HG03469 (cell line): ENCODE data around the gene PLTP.
"Not testable (repeated sequence)": the region's sequence is repeated elsewhere in the genome, so short reads cannot be mapped to it uniquely, and the experiment has no call there.

Experiments used
- ATAC-seq: cut with Tn5 transposase; IDR thresholded peaks from one replicate; pipeline ENCODE4 v1.9.1; 2021; ENCODE audit warnings: mild to moderate bottlenecking, moderate library complexity, moderate number of reproducible peaks; ENCODE audit not compliant: unreplicated experiment

Gene PLTP

DNA sequence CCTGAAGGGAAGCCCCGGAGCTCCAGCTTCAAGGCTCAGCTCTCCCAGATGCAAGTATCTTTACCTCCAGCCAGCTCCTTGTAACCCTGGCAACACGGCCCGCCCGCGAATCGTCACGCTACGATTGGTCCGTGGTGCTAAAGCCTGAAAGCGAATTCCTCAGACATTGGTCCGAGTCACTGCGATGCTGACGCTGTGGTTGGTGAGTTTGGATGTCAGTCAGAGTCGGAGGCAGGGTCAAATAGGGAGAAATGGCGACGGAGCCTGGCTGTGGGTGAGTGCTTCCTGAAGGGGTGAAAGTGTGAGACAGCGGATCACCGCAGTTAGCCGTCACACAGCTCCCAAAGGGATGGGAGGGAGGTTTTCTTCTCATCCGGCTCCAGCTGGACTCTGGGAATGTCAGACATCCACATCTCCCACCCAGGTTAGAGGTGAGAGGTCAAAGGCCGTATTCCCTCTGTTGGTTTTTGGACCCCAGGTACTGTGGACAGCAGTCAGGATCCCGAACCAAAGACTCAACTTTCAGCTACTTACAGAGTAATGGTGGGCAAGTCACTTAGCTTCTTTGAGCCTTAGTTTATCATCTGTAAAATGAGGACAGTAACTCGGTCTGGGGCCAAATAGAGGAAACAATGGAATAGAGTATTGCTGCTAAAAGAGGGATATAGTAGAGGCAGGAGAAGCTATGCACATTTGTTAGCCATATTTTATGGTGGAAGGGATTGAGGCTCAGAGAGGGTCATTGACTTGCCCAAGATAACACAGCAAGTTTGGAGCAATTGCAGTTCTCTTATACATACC lies 30.8 kb downstream of the PLTP start, which contains the start of gene ZSWIM1:
Gene ZSWIM1, plus strand, starts transcription at position 240 of the 801 bp plus-strand sequence. CDS start 1,366 bp downstream, outside the sequence.
- peak; percentile 90 for ATAC-seq

DNA sequence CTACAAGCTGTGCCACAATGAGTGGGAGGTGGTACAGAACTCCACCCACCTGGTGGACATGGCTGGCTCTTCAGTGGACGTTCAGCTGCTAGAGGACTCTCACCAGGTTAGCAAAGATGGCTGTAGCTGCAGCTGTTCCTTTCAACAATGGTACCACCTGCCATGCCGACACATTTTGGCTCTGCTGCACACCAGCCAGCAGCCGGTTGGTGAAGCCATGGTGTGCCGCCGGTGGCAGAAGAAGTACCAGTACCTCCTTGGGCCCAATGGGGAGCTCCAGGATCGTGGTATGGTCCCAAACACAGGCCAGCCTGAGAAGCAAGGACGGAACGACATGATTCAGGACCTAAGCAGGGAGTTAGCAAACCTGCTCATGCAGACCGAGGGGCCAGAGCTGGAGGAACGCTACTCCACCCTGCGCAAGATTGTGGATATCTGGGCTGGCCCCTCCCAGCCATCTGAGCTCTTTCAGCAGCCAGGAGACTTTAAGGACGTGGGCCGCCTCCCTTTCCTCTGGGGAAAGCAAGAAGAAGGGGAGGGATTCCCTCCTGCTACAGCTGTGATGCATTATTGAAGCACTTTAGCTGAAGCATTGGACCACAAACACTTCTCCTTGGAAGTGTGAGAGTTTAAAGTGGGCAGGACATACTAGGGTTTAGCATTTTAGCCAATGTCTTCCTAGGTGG lies 33.7 kb downstream of the PLTP start:
- ATAC-seq = no peak

DNA sequence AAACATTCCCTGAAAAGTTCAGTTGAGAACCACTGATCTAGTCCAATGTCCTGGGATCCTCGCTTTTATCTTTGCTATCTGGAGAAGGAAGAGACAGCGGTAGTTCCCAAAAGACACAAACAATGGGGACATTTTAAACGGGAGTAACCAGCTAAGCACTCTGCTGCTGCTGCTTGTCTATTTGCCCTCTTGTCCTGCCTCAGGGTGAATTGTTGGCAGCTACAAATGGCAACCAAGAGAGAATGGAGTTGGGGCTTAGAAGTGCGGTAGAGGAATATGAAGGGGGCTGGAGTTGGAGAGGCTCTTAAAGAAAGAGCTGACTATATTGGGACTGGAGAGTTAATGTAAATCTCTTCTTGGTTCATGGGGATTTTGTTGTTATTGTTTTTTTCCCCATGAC lies 37.4 kb downstream of the PLTP start:
- ATAC-seq = no peak

DNA sequence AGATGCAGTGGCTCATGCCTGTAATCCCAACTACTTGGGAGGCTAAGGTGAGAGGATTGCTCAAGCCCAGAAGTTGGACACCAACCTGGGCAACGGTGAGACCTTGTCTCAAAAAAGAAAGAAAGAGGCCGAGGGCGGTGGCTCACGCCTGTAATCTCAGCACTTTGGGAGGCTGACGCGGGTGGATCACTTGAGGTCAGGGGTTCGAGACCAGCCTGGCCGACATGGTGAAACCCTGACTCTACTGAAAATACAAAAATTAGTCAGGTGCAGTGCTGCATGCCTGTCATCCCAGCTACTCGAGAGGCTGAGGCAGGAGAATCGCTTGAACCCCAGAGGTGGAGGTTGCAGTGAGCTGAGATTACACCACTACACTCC lies 37.9 kb downstream of the PLTP start:
- not testable (repeated sequence) for ATAC-seq

DNA sequence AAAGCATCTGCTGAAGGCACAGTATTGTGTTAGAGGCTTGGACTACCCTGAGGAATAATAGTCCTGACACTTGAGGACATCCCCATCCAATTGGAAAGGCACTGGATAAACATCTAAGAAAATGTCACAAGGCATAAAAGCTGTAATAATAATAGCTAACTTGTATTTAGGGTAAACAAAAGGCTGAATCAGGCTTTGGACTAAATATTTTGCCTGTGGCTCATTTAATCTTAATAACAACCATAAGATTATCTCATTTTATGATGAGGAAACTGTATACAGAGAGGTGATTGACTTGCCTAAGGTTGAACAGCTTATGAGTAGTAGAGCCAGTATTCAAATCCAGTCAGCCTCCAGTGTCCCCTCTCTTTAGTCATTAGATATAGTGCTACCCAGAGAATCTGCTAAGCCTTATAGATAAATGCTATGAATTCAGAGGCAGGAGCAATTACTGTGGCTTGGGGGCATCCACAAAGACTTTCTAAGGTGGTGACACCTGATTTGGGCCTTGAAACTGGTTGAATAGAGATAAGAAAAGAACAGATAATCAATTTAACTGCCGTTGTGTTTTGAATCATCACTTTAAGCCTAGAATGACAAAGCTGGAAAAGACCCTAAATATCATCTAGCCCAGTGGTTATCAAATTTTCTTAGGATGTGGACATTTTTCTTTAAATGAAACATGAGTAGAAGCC lies 38.4 kb downstream of the PLTP start:
- no peak for ATAC-seq

DNA sequence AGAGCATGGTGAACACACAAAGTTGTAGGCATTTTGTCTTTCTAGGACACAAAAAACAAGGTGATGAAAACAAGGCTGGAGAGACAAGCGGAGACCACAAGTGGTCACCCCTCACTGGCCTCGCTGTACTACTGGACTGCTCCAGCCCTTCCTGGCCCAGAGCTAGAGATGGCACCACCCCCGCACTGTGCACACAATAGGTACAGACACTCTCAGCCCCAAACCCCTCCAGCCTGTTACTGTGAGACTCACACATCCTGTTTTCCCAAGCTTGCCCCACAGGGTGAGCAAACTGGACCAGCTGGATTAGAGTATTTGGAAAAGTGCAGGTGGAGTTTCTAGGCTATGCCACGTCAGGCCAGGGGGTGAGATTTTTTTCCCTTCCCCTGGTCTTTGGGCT lies 39.3 kb downstream of the PLTP start:
- no peak for ATAC-seq

DNA sequence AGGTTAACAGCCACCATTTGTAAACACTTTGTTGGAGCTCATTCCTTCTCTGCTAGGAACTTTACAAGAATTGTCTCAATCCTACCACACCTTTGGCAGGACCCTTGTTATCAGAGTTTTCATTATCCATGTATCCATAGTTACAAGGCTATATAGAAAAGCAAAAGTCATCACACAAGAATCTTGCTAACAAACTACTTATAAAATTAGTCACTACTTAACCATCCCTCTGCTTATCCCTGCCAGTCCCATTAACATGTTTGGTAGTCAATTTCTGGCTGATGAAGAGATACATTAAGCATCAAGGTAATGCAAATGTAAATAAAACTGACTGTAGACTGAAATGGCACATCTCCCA lies 44.2 kb downstream of the PLTP start:
- no peak for ATAC-seq

DNA sequence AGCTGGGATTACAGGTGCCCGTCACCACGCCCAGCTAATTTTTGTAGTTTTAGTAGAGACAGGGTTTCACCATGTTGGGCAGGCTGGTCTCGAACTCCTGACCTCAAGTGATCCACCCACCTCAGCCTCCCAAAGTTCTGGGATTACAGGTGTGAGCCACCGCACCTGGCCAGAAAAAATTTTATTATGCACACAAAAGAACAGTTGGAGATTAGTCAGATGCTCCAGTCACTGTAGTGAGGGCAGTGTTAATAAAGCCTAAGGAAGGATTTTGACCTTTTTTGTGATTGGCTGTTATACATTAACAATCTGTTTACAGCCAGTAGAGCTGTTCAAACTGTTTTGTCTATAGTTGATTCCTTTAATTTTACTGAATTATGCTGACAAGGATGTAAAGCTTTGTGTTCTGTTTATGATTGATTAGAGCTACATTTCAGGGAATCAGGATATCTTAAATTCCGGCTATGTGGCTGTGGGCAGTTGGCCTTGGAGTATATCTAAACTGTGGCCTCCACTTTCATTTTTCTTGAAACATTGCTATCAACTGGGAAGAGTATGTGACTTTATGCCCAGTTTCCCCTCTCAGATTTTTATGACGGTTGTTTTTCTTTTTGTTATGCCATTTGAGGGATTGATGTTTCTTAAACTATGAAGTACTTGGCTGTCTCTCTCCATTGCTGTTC lies 44.7 kb downstream of the PLTP start:
- ATAC-seq = no peak

DNA sequence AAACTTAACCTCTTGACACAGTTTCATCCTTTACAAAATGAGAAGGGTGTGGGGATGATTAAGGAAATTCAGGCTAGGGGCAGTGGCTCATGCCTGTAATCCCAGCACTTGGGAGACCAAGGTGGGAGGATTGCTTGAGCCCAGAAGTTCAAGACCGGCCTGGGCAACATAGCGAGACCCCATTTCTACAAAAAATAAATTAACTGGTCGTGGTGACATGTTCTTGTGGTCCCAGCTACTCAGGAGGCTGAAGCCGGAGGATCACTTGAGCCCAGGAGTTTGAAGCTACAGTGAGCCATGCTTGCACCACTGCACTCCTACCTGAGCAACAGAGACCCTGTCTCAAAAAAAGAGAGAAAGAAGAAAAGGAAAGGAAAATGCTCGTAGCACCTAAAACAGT lies 45.5 kb downstream of the PLTP start:
- ATAC-seq = no peak

DNA sequence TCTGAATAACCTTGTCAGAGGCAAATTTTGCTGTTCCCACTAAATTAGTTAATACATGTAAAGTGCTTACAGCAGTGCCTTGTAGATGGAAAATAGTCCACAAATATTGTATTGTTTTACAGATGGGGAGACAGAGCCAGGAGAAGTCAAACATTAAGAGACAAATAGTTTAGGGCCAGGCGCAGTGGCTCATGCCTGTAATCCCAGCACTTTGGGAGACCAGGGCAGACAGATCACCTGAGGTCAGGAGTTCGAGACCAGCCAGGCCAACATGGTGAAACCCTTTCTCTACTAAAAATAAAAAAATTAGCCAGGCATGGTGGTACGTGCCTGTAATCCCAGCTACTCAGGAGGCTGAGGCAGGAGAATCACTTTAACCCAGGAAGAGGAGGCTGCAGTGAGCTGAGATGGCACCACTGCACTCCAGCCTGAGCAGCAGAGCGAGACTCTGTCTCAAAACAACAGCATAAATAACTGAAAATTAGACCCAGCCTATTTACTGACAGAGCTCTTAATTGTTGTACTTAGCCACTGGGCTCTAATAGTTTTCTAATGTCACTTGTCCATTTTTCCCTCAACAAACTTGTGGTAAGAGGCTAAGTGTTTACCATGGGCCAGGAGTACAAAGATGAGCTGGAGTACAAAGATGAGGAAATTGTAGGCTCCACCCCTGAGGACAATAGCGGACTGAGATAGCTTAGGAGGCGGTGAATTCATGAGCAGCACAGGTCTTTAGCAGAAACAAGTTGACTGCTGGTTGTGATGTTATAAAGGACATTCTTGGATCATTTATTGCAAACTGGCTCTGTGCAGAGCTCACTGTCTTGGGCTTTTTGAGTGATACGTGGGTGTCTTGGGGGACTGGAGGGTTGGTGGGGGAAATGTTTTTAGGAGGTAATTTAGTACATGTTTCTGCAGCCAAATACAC lies 48.1 kb downstream of the PLTP start:
- ATAC-seq = no peak

DNA sequence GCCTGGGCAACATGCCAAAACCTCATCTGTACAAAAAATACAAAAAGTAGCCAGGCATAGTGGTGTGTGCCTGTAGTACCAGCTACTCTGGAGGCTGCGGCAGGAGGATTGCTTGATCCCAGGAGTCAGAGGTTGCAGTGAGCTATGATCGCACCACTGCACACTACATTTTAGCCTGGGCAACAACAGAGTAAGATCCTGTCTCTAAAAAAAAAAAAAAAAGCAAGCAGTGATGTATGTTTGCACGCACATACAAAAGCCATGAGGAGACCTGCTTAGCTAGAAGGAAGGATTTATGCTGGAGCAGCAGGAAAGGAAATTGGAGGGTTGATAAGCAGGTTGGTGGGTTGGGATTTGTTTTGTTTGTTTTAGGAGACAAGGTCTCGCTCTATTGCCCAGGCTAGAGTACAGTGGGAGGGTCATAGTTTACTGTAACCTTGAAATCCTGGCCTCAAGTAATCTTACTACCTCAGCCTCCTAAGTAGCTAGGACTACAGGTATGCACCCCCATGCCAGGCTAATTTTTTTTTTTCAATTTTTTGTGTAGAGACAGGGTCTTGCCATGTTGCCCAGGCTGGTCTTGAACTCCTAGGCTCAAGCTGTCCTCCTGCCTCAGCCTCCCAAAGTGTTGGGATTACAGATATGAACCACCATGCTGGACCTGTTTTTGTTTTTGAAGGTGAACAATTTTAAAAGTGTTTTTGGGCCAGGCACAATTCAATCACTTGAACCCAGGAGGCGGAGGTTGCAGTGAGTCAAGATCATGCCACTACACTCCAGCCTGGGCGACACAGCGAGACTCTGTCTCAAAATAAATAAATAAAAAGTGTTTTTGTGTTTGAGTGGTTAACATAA lies 50.5 kb downstream of the PLTP start:
- ATAC-seq = no peak

DNA sequence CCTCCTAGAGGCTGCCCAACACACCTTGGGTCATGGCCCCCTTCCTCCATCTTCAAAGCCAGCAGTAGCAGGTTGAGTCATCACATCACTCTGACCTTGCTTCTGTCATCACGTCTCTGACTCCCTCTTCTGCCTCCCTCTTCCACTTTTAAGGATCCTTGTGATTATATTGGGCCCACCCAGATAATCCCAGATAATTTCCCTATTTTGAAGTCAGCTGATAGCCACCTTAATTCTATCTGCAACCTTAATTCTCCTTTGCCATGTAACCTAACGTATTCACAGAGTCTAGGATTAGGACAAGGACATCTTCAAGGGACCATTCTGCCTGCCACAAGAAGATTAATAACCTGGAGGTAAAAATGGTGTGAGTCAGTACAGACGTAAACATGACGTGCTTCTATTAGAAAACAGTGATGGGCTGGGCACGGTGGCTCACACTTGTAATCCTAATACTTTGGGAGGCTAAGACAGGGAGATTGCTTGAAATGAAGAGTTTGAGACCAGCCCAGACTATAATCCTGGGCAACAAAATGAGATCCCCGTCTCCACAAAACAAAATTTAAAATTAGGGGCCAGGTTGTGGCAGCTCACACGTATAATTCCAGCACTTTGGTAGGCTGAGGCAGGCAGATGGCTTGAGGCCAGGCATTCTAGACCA lies 51.3 kb downstream of the PLTP start:
- no peak for ATAC-seq

DNA sequence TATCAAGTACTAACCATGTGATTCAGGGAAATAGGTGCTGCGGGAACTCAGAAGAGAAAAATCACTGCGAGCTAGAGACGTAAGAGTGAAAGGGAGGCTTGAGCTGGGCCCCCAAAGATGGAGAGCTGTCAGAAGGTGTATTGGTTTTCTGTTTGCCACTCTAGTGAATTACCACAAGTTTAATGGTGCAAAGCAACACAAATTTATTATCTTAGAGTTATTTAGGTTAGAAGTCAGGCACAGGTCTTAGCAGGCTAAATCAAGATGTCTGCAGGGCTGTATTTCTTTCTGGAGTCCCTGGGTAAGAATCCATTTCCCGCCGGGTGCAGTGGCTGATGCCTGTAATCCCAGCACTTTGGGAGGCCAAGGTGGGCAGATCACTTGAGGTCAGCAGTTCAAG lies 52.0 kb downstream of the PLTP start:
- no peak for ATAC-seq

DNA sequence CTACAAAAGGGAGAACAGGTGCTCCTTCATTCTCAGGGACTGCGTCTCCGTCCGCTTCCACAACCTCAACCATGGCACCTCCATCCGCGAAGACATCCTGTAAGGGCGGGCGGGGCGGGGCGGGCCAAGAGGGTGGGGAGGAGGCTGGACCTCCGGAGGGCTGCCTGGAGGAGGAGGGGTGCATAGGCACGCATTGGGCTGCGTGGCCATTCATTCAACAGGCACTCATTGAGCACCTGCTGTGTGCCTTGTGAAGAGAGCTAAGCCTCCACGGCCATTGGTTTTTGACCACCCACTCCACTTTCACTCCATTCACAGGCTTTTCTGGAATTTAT lies 54.1 kb downstream of the PLTP start:
- no peak for ATAC-seq

DNA sequence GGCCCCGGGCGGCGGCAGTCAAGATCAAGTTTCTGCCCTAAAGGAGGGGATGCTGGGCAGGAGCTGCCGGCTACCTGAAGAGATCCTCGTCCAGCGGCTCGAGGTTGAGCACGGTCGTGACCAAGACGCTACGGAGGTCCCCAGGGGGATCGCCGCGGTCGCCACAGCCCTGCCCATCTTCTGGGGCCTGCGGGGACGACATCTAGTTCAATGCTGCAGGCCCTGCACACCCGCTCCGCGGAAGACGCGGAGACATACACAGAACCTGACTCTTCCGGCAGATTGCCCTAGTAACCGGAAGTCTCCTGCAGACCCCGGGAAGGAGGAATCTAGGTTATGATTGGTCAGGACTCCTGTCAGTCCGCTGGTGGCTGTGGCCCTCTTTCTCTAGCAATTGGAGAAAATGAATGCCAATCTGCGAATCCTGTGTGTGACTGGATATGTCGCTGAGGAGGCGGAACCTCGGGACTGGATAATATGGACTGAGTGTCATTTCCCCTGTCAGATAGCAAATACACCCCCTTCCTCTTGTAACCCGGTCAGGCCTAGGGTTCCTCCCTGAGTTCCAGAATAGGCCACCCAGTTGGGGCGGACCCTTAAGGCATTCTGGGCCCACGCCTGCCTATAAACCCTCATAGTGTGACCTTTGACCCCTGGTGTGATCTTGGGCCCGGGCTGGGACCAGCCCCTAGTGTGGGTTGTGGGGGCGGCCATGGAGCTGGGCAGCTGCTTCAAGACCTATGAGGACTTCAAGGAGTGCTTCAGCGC lies 54.7 kb downstream of the PLTP start, which contains the start of the genes ACOT8 and ZSWIM3:
Gene ACOT8, minus strand, starts transcription at position 279 of the 768 bp plus-strand sequence. Its CDS starts 77 bp downstream, at position 202.
Gene ZSWIM3, plus strand, starts transcription at position 501 of the 768 bp plus-strand sequence. Its CDS starts 212 bp downstream, at position 713.
- peak; percentile 95 for ATAC-seq

DNA sequence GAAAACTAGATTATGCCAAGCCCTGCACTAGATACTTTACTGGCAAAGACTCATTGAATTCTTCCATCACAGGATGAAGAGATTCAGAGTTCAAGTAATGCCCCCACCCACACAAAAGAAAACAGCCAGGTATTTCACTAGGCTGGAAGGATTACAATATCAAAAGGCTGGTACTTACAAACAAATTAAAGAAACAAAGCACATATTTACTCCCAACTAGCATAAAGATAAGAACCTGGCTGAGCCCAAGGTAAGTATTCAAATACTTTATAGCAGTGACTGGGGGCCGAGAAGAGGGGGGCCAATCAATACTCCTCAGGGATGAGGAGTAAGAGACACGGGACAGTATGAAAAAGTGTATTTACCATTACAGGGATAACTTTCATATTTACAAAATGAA lies 58.5 kb downstream of the PLTP start:
- no peak for ATAC-seq

DNA sequence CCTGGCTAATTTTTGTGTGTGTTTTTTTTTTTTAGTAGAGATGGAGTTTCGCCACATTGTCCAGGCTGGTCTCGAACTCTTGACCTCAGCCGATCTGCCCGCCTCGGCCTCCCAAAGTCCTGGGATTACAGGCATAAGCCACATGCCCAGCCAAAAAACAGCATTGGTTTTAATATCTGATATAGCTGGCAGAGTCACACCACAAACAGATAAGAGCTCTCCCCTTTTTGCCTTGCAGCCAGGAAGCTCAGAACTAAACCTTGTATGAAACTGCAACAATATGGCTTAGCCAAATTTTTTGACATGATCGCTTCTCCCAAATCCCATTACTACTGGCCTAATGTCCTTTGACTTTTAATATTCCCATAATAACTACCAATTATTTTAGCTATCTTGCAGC lies 59.6 kb downstream of the PLTP start:
- ATAC-seq = no peak

DNA sequence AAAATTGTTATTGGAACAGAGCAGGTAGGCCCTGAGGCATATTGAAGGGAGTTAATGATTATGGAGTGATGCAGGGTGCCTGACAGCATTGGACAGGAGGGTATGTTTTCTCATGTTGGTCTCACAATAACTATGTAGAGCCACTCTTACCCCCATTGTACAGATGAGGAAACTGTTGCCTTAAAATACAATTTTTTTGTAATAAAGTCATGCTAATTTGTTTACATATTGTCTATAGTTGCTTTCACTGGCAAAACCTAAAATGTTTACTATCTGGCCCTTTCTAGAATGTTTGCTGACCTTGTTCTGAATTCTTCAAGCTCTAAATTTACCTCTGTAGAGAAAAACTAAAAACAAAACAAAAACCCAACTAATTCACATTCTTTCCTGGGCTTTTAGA lies 60.5 kb downstream of the PLTP start:
- no peak for ATAC-seq
